ENCODE measurements around the gene PLET1.

GRCh38 chr11:112303616-112304015 lies 43.0 kb upstream of the PLET1 start:
- TF ChIP-seq, protein P1, sequence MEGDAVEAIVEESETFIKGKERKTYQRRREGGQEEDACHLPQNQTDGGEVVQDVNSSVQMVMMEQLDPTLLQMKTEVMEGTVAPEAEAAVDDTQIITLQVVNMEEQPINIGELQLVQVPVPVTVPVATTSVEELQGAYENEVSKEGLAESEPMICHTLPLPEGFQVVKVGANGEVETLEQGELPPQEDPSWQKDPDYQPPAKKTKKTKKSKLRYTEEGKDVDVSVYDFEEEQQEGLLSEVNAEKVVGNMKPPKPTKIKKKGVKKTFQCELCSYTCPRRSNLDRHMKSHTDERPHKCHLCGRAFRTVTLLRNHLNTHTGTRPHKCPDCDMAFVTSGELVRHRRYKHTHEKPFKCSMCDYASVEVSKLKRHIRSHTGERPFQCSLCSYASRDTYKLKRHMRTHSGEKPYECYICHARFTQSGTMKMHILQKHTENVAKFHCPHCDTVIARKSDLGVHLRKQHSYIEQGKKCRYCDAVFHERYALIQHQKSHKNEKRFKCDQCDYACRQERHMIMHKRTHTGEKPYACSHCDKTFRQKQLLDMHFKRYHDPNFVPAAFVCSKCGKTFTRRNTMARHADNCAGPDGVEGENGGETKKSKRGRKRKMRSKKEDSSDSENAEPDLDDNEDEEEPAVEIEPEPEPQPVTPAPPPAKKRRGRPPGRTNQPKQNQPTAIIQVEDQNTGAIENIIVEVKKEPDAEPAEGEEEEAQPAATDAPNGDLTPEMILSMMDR (IDR thresholded peaks at IDR 0.05), result no peak
- no peak for TF ChIP-seq POLR2A (IDR thresholded peaks at IDR 0.05)
